GM19239 (cell line): ENCODE data around the gene BMPR1A.
"Not testable (repeated sequence)": the region's sequence is repeated elsewhere in the genome, so short reads cannot be mapped to it uniquely, and the experiment has no call there.

Source experiments
- DNase-seq: peaks from one replicate; pipeline ENCODE4 v3.0.0; 2011; ENCODE audit warnings: low spot score; ENCODE audit not compliant: insufficient read length
- FAIRE-seq: peaks from 2 replicates; lab custom pipeline; 2011; peaks lifted over from hg19 to GRCh38; lab: Jason Lieb, UNC

Gene BMPR1A

DNA sequence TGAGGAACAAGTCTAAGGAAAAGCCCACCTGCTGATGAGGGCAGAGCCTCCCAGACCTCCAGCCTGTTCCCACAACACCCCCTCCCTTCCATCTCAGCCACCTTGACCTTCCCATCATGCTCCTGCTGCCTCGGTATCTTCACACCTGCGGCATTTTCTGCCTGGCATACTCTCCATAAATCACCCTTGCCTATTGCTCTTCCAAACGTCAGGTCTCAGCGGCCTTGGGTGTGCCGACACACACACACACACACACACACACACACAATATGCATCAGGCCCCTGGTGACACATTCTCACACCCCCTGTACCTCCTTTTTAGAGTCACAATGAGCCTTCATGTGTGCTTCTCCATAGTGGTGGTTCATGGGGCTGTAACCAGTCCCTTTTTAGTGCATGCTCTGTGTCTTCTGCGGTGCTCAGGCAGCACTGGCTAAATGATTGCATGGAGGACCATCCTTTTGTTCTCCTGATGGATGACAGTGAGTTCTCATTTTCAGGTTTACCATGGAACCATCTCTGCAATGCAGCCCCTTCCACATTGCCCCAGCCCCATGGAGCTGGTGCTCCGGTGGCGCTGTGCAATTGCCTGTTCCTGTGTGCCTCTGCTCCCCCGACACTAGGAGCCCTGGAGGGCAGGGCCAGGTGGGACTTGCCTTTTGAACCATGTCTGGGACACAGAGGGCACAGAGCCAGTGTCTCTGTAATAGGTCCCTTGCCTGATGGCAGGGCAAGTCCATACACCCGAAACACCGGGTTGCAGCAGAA lies 216.4 kb downstream of the BMPR1A start:
- DNase-seq (no peak), FAIRE-seq (no peak)

GRCh38 chr10:86974484-86974883 lies 218.1 kb downstream of the BMPR1A start:
- DNase-seq, result no peak
- FAIRE-seq, result no peak

DNA sequence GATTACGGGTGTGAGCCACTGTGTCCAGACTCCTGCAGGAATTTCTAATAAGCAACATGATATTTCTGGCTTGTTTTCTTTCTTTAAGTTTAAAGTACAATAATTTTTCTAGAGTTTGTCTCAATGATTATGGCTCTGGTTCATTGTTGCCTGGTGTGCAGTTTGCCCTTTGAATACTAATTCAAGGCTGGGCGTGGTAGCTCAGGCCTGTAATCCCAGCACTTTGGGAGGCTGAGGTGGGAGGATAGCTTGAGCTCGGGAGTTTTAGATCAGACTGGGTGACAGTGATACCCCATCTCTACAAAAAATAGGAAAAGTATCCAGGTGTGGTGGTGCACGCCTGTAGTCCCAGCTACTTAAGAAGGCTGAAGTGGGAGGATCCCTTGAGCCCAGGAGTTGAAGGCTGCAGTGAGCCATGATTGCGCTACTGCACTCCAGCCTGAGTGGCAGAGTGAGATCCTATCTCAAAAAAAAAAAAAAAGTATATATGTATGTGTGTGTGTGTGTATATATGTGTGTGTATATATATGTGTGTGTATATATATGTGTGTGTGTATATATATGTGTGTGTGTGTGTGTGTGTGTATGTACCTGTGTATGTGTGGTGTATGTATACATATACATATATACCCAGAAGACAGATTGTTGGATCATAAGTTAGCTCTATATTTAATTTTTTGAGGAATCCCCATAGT lies 220.1 kb downstream of the BMPR1A start:
- DNase-seq (no peak), FAIRE-seq (no peak)

DNA sequence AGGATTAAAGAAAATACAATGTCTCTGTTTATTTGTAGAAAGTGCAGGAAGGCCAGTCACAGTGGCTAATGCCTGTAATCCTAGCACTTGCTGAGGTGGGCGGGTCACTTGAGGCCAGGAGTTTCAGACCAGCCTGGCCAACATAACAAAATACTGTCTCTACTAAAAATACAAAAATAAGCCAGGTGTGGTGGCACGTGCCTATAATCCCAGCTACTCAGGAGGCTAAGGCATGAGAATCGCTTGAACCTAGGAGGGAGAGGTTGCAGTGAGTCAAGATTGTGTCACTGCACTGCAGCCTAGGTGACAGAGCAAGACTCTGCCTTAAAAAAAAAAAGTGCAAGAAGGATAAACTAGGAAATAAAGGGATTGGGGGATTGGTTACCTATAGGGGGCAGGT lies 222.0 kb downstream of the BMPR1A start:
- not testable (repeated sequence) for FAIRE-seq, DNase-seq

DNA sequence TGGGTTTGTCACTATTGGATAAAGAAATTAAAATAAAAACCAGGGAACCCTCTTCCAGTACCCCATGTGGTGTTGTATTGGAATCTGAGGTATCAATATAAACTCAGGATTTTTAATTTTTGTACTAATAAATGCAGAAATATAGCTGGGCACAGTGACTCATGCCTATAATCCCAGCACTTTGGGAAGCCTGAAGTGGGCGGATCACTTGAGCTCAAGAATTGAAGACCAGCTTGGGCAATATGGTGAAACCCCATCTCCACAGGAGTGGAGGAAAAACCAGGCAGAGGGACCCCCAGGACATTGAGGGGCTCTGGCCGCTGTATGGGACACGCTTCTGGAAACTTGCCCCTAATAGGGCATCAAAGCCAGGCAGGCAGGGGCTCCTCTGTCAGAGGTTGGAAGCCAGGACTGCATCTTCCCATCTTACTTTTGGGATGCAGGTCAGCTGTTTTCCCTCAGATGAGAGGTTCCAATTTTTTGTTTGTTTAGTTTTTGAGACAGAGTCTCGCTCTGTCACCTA lies 222.9 kb downstream of the BMPR1A start:
- no peak for FAIRE-seq
- no peak for DNase-seq

GRCh38 chr10:86979977-86980448 lies 223.6 kb downstream of the BMPR1A start:
- FAIRE-seq, result no peak

GRCh38 chr10:86981020-86981419 lies 224.6 kb downstream of the BMPR1A start:
- FAIRE-seq, DNase-seq: not testable (repeated sequence)

More at GRCh38 chr10:86979977-86980448, 223.6 kb downstream of the BMPR1A start:
- DNase-seq, result no peak

DNA sequence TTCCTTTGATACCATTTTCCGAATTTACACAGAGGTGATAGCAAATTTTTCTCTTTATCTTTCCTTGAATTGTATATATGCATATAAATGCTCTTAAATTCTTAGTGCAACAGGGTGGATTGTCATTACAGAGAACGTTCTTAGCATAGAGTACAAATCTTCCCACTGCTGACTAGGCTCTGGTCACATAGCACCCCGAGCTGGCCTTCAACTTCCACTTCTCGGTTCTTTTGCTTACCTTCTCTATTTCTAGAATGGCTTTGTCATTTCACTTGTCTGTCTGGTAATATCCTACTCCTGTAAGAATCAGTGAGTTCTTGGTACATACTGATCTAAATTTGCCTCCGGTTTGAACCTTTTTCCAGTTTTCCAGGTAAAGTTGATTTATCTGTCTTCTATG lies 225.3 kb downstream of the BMPR1A start:
- FAIRE-seq (no peak), DNase-seq (no peak)
